BJ (cell line): Measurements from ENCODE around the gene DERA. TPM values are rescaled to one million over a fixed set of nuclear protein-coding genes. Genes with fewer than 3 reads are reported as not detected.
"Not testable (repeated sequence)": the region's sequence is repeated elsewhere in the genome, so short reads cannot be mapped to it uniquely, and the experiment has no call there.

Experiments used
- CTCF ChIA-PET: fragments of 350-600 bp; formaldehyde crosslinking; extraction: SDS; loops from one replicate; lab custom pipeline; 2021; ENCODE audit warnings: antibody characterized with exemption, inconsistent platforms; lab: Yijun Ruan, JAX
- POLR2A ChIA-PET: fragments of 300-600 bp; sonication (Branson Sonifier 250); formaldehyde crosslinking; extraction: SDS; loops from one replicate; lab custom pipeline; 2021; ENCODE audit warnings: antibody characterized with exemption; lab: Charles Lee
- DNase-seq: peaks from one replicate; pipeline ENCODE4 v3.0.0-alpha.2; 2011; ENCODE audit warnings: low read depth
- H3K27me3 ChIP-seq: 2 replicates; pipeline ENCODE4 v1.6.0; 2011; ENCODE audit warnings: low read length; ENCODE audit not compliant: control insufficient read depth, insufficient read depth
- H3K36me3 ChIP-seq: 2 replicates; pipeline ENCODE4 v1.5.1; 2011; ENCODE audit warnings: low read length; ENCODE audit not compliant: control insufficient read depth, insufficient read depth
- H3K4me3 ChIP-seq: 2 replicates; pipeline ENCODE4 v1.5.1; 2011; ENCODE audit warnings: low read depth, mild to moderate bottlenecking, control low read depth, low read length
- polyA plus RNA-seq: library from polyadenylated mRNA; depleted of rRNA; stranded (reverse); fragments of >200 nt; gene quantifications from 2 replicates; pipeline ENCODE4 v1.2.3, GENCODE V29; 2011
- TF ChIP-seq, protein P1 (sequence below): IDR thresholded peaks from 2 replicates; pipeline ENCODE4 v1.5.1; 2011; ENCODE audit warnings: low read depth, mild to moderate bottlenecking, control low read depth, inconsistent platforms, low read length, moderate library complexity; ENCODE audit not compliant: insufficient read depth

The DERA gene
- polyA plus RNA-seq, 1 experiment, result 22.6 TPM

- Histone ChIP-seq H3K36me3 (no peaks in the 10 kb centered on the region; the same call in 1 of the 2 replicates), H3K27me3 (no peaks in the 10 kb centered on the region), H3K4me3 (no peak overlapping the region)
- TF ChIP-seq, protein P1, sequence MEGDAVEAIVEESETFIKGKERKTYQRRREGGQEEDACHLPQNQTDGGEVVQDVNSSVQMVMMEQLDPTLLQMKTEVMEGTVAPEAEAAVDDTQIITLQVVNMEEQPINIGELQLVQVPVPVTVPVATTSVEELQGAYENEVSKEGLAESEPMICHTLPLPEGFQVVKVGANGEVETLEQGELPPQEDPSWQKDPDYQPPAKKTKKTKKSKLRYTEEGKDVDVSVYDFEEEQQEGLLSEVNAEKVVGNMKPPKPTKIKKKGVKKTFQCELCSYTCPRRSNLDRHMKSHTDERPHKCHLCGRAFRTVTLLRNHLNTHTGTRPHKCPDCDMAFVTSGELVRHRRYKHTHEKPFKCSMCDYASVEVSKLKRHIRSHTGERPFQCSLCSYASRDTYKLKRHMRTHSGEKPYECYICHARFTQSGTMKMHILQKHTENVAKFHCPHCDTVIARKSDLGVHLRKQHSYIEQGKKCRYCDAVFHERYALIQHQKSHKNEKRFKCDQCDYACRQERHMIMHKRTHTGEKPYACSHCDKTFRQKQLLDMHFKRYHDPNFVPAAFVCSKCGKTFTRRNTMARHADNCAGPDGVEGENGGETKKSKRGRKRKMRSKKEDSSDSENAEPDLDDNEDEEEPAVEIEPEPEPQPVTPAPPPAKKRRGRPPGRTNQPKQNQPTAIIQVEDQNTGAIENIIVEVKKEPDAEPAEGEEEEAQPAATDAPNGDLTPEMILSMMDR, result no peak
- ChIA-PET POLR2A (no interaction called here), CTCF (no interaction called here)
- DNase-seq, result no peak
Measured at GRCh38 chr12:16012117-16012516, 101.0 kb downstream of the DERA start.

GRCh38 chr12:16013722-16014121 is 102.6 kb downstream of the DERA start:
- DNase-seq, H3K36me3 ChIP-seq, POLR2A ChIA-PET, CTCF ChIA-PET, H3K27me3 ChIP-seq, H3K4me3 ChIP-seq: not testable (repeated sequence)

GRCh38 chr12:16014394-16014793 is 103.3 kb downstream of the DERA start:
- H3K36me3 ChIP-seq, H3K27me3 ChIP-seq, DNase-seq, H3K4me3 ChIP-seq, POLR2A ChIA-PET, CTCF ChIA-PET: not testable (repeated sequence)

GRCh38 chr12:16016748-16017147 is 105.6 kb downstream of the DERA start:
- no peaks in the 10 kb centered on the region for H3K27me3 ChIP-seq
- TF ChIP-seq, protein P1, result no peak
- no peak overlapping the region for H3K4me3 ChIP-seq
- no peak for DNase-seq
- H3K36me3 ChIP-seq, result no peaks in the 10 kb centered on the region; the same call in 1 of the 2 replicates
- ChIA-PET POLR2A (no interaction called here), CTCF (interaction anchor here (1.2 kb wide), 1 partner anchor 10 kb away, joined by 4 read pairs; no protein-coding TSS in a partner anchor)

DNA sequence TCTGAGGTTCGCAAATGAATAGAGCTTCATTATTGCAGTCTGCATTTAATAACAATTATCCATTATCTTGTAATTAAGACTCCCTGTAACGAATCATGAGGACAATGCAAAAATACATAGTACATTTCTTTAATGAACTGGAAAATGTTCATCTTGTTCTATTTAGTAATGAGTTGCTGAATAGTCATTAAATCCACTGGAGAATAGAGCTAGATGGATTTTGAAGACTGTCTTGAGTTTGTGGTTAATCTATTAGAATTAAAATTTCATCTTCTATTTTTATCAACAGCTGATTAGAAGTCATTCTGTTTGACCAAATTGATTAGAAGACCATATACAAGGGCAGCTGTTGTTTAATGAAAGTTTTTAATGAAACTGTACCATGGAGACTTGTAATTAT is 107.2 kb downstream of the DERA start:
- Histone ChIP-seq H3K4me3 (no peak overlapping the region), H3K36me3 (no peaks in the 10 kb centered on the region; the same call in 1 of the 2 replicates), H3K27me3 (no peaks in the 10 kb centered on the region)
- ChIA-PET CTCF (interaction anchor here (0.7 to 1.5 kb wide), 2 partner anchors 12 to 36 kb away, joined by 3 to 4 read pairs; no protein-coding TSS in a partner anchor), POLR2A (no interaction called here)
- TF ChIP-seq, protein P1, result no peak
- DNase-seq, result no peak

DNA sequence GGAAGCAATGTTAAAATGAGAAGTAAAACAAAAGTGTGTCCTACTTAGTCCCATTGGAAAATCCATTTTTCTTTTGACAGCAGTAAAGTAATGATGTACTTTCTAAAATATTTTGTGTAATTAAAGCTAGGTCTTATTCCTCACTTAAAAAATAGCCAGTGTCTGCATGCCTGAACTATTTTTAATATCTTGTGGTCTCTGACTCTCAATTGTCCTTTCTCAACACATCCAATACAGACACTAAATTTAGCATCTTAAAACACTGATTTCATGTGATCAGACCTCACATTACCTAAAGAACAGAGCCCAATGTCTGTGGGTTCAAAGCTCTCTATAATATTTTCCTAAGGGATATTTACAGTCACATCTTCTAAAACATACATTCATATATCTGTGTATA is 108.0 kb downstream of the DERA start:
- TF ChIP-seq, protein P1, result no peak
- no peak overlapping the region for H3K4me3 ChIP-seq
- H3K36me3 ChIP-seq, result no peaks in the 10 kb centered on the region; the same call in 1 of the 2 replicates
- H3K27me3 ChIP-seq, result no peaks in the 10 kb centered on the region
- ChIA-PET POLR2A (no interaction called here), CTCF (interaction anchor here (0.7 kb wide), 1 partner anchor 15 kb away, joined by 3 read pairs; no protein-coding TSS in a partner anchor)
- DNase-seq, result no peak
